A673 (cell line): ENCODE results near the gene GNA15. TPM values are rescaled to one million over a fixed set of nuclear protein-coding genes. Genes with fewer than 3 reads are reported as not detected.

ENCODE experiments used
- BruUV-seq: library from RNA; stranded (reverse); fragments of 400-500 nt; replicated peaks from 2 replicates; lab custom pipeline; 2021; lab: Mats Ljungman, UMichigan
- CTCF ChIA-PET: fragments of 300-600 bp; sonication (Branson Sonifier 250); formaldehyde crosslinking; loops from one replicate; lab custom pipeline; 2022; ENCODE audit warnings: antibody characterized with exemption; lab: Charles Lee
- POLR2A ChIA-PET: fragments of 300-600 bp; sonication (Branson Sonifier 250); formaldehyde crosslinking; loops from one replicate; lab custom pipeline; 2022; ENCODE audit warnings: antibody characterized with exemption; ENCODE audit not compliant: low non-redundant PET; lab: Charles Lee
- DNase-seq: peaks from one replicate; pipeline ENCODE4 v3.0.0-alpha.2; 2015; ENCODE audit warnings: low spot score
- H3K27ac ChIP-seq: fragments of 200-600 bp; sonication (generic); 2 replicates; pipeline ENCODE4 v1.5.1; 2016; ENCODE audit warnings: mixed run types, low read depth, mild to moderate bottlenecking, mixed read lengths, antibody characterized with exemption, low read length; ENCODE audit not compliant: poor library complexity, severe bottlenecking
- H3K27me3 ChIP-seq: fragments of 200-600 bp; sonication (generic); replicated peaks from 2 replicates; pipeline ENCODE4 v1.6.1; 2017; ENCODE audit warnings: mixed run types, low read depth, mild to moderate bottlenecking, mixed read lengths, antibody characterized with exemption, low read length; ENCODE audit not compliant: insufficient read depth, poor library complexity
- H3K36me3 ChIP-seq: fragments of 200-600 bp; sonication (generic); 2 replicates; pipeline ENCODE4 v1.6.1; 2016; ENCODE audit warnings: mixed run types, mild to moderate bottlenecking, mixed read lengths, antibody characterized with exemption, low read length; ENCODE audit not compliant: insufficient read depth, poor library complexity, severe bottlenecking
- H3K4me1 ChIP-seq: fragments of 200-600 bp; sonication (generic); 2 replicates; pipeline ENCODE4 v1.6.1; 2017; ENCODE audit warnings: mixed run types, mild to moderate bottlenecking, mixed read lengths, antibody characterized with exemption, low read length; ENCODE audit not compliant: insufficient read depth, poor library complexity, severe bottlenecking
- H3K4me3 ChIP-seq: fragments of 200-600 bp; sonication (generic); 2 replicates; pipeline ENCODE4 v1.5.1; 2016; ENCODE audit warnings: low read depth, mixed run types, mild to moderate bottlenecking, mixed read lengths, low read length; ENCODE audit not compliant: poor library complexity, severe bottlenecking
- H3K9me3 ChIP-seq: fragments of 200-600 bp; sonication (generic); 2 replicates; pipeline ENCODE4 v1.6.1; 2016; ENCODE audit warnings: mixed run types, low read depth, mild to moderate bottlenecking, mixed read lengths, antibody characterized with exemption, low read length; ENCODE audit not compliant: poor library complexity, severe bottlenecking
- EZH2 ChIP-seq: fragments of 200-600 bp; sonication (generic); IDR thresholded peaks from 2 replicates; pipeline ENCODE4 v1.6.1; 2017; ENCODE audit warnings: borderline replicate concordance, low read depth, mild to moderate bottlenecking, mixed read lengths, antibody characterized with exemption, low read length; ENCODE audit not compliant: poor library complexity, severe bottlenecking
- intact Hi-C: fragments of 100-400 bp; cut with micrococcal nuclease; formaldehyde crosslinking; loops from one replicate; pipeline ENCODE4 v1.10.0; 2022; ENCODE audit not compliant: unreplicated experiment
- total RNA-seq: library from RNA; stranded (reverse); gene quantifications from 2 replicates; pipeline ENCODE4 v1.2.3, GENCODE V29; 2021
- TF ChIP-seq, protein P1 (sequence below): fragments of 300-800, 200-600 bp; sonication (generic); conservative IDR thresholded peaks from 2 replicates; pipeline ENCODE4 v1.5.1; 2017; ENCODE audit warnings: low read depth, mild to moderate bottlenecking, antibody characterized with exemption, low read length, moderate library complexity, mixed read lengths

GNA15 gene
- total RNA-seq, 1 experiment from 2014 or later = 0.26 TPM

GRCh38 chr19:3192684-3193083, 56.9 kb downstream of the GNA15 start:
- TF ChIP-seq, protein P1, sequence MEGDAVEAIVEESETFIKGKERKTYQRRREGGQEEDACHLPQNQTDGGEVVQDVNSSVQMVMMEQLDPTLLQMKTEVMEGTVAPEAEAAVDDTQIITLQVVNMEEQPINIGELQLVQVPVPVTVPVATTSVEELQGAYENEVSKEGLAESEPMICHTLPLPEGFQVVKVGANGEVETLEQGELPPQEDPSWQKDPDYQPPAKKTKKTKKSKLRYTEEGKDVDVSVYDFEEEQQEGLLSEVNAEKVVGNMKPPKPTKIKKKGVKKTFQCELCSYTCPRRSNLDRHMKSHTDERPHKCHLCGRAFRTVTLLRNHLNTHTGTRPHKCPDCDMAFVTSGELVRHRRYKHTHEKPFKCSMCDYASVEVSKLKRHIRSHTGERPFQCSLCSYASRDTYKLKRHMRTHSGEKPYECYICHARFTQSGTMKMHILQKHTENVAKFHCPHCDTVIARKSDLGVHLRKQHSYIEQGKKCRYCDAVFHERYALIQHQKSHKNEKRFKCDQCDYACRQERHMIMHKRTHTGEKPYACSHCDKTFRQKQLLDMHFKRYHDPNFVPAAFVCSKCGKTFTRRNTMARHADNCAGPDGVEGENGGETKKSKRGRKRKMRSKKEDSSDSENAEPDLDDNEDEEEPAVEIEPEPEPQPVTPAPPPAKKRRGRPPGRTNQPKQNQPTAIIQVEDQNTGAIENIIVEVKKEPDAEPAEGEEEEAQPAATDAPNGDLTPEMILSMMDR = no peak
- TF ChIP-seq EZH2 = no peak
- Histone ChIP-seq H3K4me3 (no peak overlapping the region), H3K27ac (no peak overlapping the region), H3K27me3 (no peaks in the 10 kb centered on the region), H3K9me3 (no peaks in the 10 kb centered on the region), H3K4me1 (peaks cover 1% of the 10 kb centered on the region), H3K36me3 (peaks cover 19% of the 10 kb centered on the region)
- intact Hi-C loops = no loop called here
- ChIA-PET CTCF (no interaction called here), POLR2A (no interaction called here)
- BruUV-seq = no TSS peak
- DNase-seq = no peak

GRCh38 chr19:3193256-3194105, 57.6 kb downstream of the GNA15 start:
- Histone ChIP-seq H3K4me1 (no peaks in the 10 kb centered on the region), H3K4me3 (no peak overlapping the region), H3K9me3 (no peaks in the 10 kb centered on the region), H3K27ac (no peak overlapping the region), H3K36me3 (peaks cover 17% of the 10 kb centered on the region), H3K27me3 (no peaks in the 10 kb centered on the region)
- no TSS peak for BruUV-seq
- TF ChIP-seq, protein P1 = no peak
- no peak for TF ChIP-seq EZH2
- intact Hi-C loops = no loop called here
- CTCF ChIA-PET = no interaction called here
- POLR2A ChIA-PET = no interaction called here
- no peak for DNase-seq

DNA sequence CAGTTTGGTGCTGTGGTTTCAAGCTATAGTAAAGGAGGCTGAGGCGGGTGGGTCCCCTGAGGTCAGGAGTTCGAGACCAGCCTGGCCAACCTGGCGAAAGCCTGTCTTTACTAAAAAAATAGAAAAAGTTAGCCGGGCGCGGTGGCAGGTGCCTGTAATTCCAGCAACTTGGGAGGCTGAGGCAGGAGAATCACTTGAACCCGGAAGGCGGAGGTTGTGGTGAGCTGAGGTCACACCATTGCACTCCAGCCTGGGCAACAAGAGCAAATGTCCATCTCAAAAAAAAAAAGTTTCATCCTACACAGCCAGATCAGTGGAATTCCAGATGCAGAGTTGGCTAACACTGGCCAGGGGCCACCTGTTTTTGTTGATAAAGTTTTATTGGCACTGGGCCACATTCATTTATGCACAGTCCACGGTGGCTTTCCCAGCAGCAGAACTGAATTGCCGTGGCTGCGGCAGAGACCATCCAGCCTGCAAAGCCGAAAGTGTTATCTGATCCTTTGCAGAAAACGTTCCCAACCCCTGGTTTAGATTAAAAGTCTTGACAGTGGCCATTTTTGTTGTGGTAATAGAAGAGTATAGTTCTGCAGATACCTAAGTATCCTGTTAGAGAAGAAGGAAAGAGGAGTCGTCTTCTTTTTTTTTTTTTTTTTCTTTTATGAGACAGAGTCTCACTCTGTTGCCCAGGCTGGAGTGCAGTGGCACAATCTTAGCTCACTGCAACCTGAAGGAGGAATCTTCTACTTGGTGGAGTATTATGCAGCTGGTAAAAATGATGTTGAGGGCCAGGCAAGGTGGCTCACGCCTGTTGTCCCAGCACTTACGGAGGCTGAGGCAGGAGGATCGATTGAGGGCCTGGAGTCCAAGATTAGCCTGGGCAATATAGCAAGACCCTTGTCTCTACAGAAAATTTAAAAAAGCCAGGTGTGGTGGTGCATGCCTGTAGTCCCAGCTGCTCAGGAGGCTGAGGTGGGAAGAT, 58.6 kb downstream of the GNA15 start:
- Histone ChIP-seq H3K27ac (no peak overlapping the region), H3K4me1 (no peaks in the 10 kb centered on the region), H3K36me3 (peaks cover 11% of the 10 kb centered on the region), H3K9me3 (no peaks in the 10 kb centered on the region), H3K4me3 (no peak overlapping the region), H3K27me3 (no peaks in the 10 kb centered on the region)
- no peak for DNase-seq
- intact Hi-C loops = no loop called here
- TF ChIP-seq, protein P1 = no peak
- no peak for TF ChIP-seq EZH2
- ChIA-PET POLR2A (no interaction called here), CTCF (no interaction called here)
- no TSS peak for BruUV-seq
